HG03060 (cell line): ENCODE results near the gene BEST2.

Experiments
- ATAC-seq: cut with Tn5 transposase; IDR thresholded peaks from one replicate; pipeline ENCODE4 v1.9.1; 2021; ENCODE audit warnings: low read depth, moderate number of reproducible peaks; ENCODE audit not compliant: unreplicated experiment

The BEST2 gene

GRCh38 chr19:12766051-12766521 is 14.5 kb downstream of the BEST2 start:
- ATAC-seq: no peak

GRCh38 chr19:12767150-12767549 is 15.6 kb downstream of the BEST2 start:
- no peak for ATAC-seq

GRCh38 chr19:12767666-12768065 is 16.1 kb downstream of the BEST2 start:
- no peak for ATAC-seq

- ATAC-seq: no peak
These were observed 18.1 kb downstream of the BEST2 start for GRCh38 chr19:12769689-12770088.

GRCh38 chr19:12770922-12771321 is 19.3 kb downstream of the BEST2 start:
- no peak for ATAC-seq

- ATAC-seq: no peak
These were observed 20.7 kb downstream of the BEST2 start for GRCh38 chr19:12772323-12772722.

GRCh38 chr19:12773571-12773970 is 22.0 kb downstream of the BEST2 start:
- no peak for ATAC-seq

GRCh38 chr19:12774588-12775555 is 23.3 kb downstream of the BEST2 start, which contains the start of gene HOOK2:
TSS of gene HOOK2 (minus strand) at chr19:12775552. CDS start at chr19:12775449, 103 bp downstream.
- ATAC-seq: no peak

GRCh38 chr19:12777217-12778016 is 25.8 kb downstream of the BEST2 start:
- no peak for ATAC-seq

GRCh38 chr19:12778017-12778904 is 26.7 kb downstream of the BEST2 start:
- no peak for ATAC-seq

GRCh38 chr19:12778905-12779161 is 27.2 kb downstream of the BEST2 start:
- no peak for ATAC-seq

GRCh38 chr19:12779162-12779993 is 27.8 kb downstream of the BEST2 start:
- ATAC-seq: no peak

- ATAC-seq: no peak
These were observed 30.5 kb downstream of the BEST2 start for GRCh38 chr19:12782174-12782423.

GRCh38 chr19:12782424-12783290 is 31.1 kb downstream of the BEST2 start:
- ATAC-seq: no peak

- ATAC-seq: no peak
These were observed 31.8 kb downstream of the BEST2 start for GRCh38 chr19:12783291-12783848.

GRCh38 chr19:12783849-12784393 is 32.3 kb downstream of the BEST2 start:
- no peak for ATAC-seq

GRCh38 chr19:12784394-12784870 is 32.8 kb downstream of the BEST2 start:
- no peak for ATAC-seq

GRCh38 chr19:12784871-12785430 is 33.4 kb downstream of the BEST2 start:
- no peak for ATAC-seq
